Activated CD4-positive, alpha-beta T cell treated with anti-CD3 and anti-CD28 coated beads, Interleukin-2, amount 10 ng/mL, durations not matched to agents 24 days and 14 days (primary cell): ENCODE measurements around the gene PNPLA7. TPM values are rescaled to one million over a fixed set of nuclear protein-coding genes. Genes with fewer than 3 reads are reported as not detected.
A peak's percentile ranks its signal among the peaks of the same experiment; 100 is the strongest.

Experiments
- DNase-seq: peaks from one replicate; pipeline ENCODE4 v3.0.0; 2022
- H3K27ac Mint-ChIP-seq: one replicate; pipeline ENCODE4 v1.8.0; 2022; ENCODE audit warnings: mild to moderate bottlenecking, mixed read lengths
- H3K27me3 Mint-ChIP-seq: one replicate; pipeline ENCODE4 v1.8.0; 2022; ENCODE audit warnings: mixed read lengths
- H3K36me3 Mint-ChIP-seq: one replicate; pipeline ENCODE4 v1.8.0; 2022; ENCODE audit warnings: low read depth, mild to moderate bottlenecking, mixed read lengths
- H3K4me1 Mint-ChIP-seq: one replicate; pipeline ENCODE4 v1.8.0; 2021; ENCODE audit warnings: mixed read lengths
- H3K4me3 Mint-ChIP-seq: one replicate; pipeline ENCODE4 v1.8.0; 2022; ENCODE audit warnings: mild to moderate bottlenecking, moderate library complexity, mixed read lengths
- H3K9me3 Mint-ChIP-seq: one replicate; pipeline ENCODE4 v1.8.0; 2021; ENCODE audit warnings: mixed read lengths
- intact Hi-C: fragments of 100-400 bp; cut with micrococcal nuclease; formaldehyde crosslinking; loops from one replicate; pipeline ENCODE4 v1.15.1; 2023
- total RNA-seq: library from RNA; stranded (reverse); gene quantifications from 2 replicates; pipeline ENCODE4 v1.2.3, GENCODE V29; 2022

PNPLA7 gene
- total RNA-seq, 1 donor from 2014 or later, result 1.7 TPM

GRCh38 chr9:137427454-137428310 lies 122.5 kb downstream of the PNPLA7 start:
- Mint-ChIP-seq H3K4me3 (no peak overlapping the region), H3K27me3 (peaks cover 9% of the 10 kb centered on the region), H3K9me3 (no peaks in the 10 kb centered on the region), H3K36me3 (no peaks in the 10 kb centered on the region), H3K4me1 (no peaks in the 10 kb centered on the region), H3K27ac (no peak overlapping the region)
- no peak for DNase-seq
- intact Hi-C loops, result no loop called here

- DNase-seq, result no peak
- Mint-ChIP-seq H3K36me3 (no peaks in the 10 kb centered on the region), H3K4me1 (peaks cover 5% of the 10 kb centered on the region), H3K27ac (no peak overlapping the region), H3K4me3 (no peak overlapping the region), H3K27me3 (peaks cover 9% of the 10 kb centered on the region), H3K9me3 (no peaks in the 10 kb centered on the region)
- intact Hi-C loops, result no loop called here
These were observed 124.1 kb downstream of the PNPLA7 start for GRCh38 chr9:137426018-137426681.

GRCh38 chr9:137423514-137424291 lies 126.5 kb downstream of the PNPLA7 start:
- peaks cover 5% of the 10 kb centered on the region for H3K4me1 Mint-ChIP-seq
- H3K27ac Mint-ChIP-seq, result peak overlapping the region; percentile 25
- DNase-seq, result no peak
- H3K9me3 Mint-ChIP-seq, result no peaks in the 10 kb centered on the region
- no peaks in the 10 kb centered on the region for H3K36me3 Mint-ChIP-seq
- H3K27me3 Mint-ChIP-seq, result peaks cover 9% of the 10 kb centered on the region
- H3K4me3 Mint-ChIP-seq, result peak overlapping the region; percentile 59
- intact Hi-C loops, result loop anchor here (2.0 to 5.0 kb wide), 3 partner anchors 21 to 121 kb away; partner anchors contain the start of gene NRARP

- intact Hi-C loops, result loop anchor here (2.0 to 5.0 kb wide), 3 partner anchors 22 to 121 kb away; partner anchors contain the start of gene NRARP
- Mint-ChIP-seq H3K9me3 (no peaks in the 10 kb centered on the region), H3K4me3 (peak within 1 kb of the TSS; percentile 90), H3K27me3 (peaks cover 9% of the 10 kb centered on the region), H3K4me1 (peaks cover 5% of the 10 kb centered on the region), H3K36me3 (no peaks in the 10 kb centered on the region), H3K27ac (peak within 1 kb of the TSS; percentile 44)
- DNase-seq, result peak; percentile 98
These were observed 127.3 kb downstream of the PNPLA7 start, which contains the start of the genes EXD3 and NOXA1 for GRCh38 chr9:137422604-137423513. EXD3 (minus strand) TSS chr9:137423162; CDS start chr9:137395357, 27,805 bp downstream. NOXA1 (plus strand) TSS chr9:137423393; CDS start chr9:137423530, 137 bp downstream.

- intact Hi-C loops, result loop anchor here (2.0 to 5.0 kb wide), 3 partner anchors 23 to 120 kb away; partner anchors contain the start of gene NRARP
These were observed 128.2 kb downstream of the PNPLA7 start for GRCh38 chr9:137421838-137422603.

GRCh38 chr9:137417161-137418021 lies 132.8 kb downstream of the PNPLA7 start:
- DNase-seq, result no peak

More at GRCh38 chr9:137421838-137422603, 128.2 kb downstream of the PNPLA7 start:
- no peak for DNase-seq
- Mint-ChIP-seq H3K4me3 (peak overlapping the region; percentile 90), H3K36me3 (no peaks in the 10 kb centered on the region), H3K4me1 (peaks cover 5% of the 10 kb centered on the region), H3K27me3 (peaks cover 9% of the 10 kb centered on the region), H3K9me3 (no peaks in the 10 kb centered on the region), H3K27ac (peak overlapping the region; percentile 44)

GRCh38 chr9:137416563-137417151 lies 133.5 kb downstream of the PNPLA7 start:
- no peak for DNase-seq
- H3K4me3 Mint-ChIP-seq, result no peak overlapping the region
- no peaks in the 10 kb centered on the region for H3K36me3 Mint-ChIP-seq
- H3K9me3 Mint-ChIP-seq, result no peaks in the 10 kb centered on the region
- H3K4me1 Mint-ChIP-seq, result peaks cover 5% of the 10 kb centered on the region
- intact Hi-C loops, result no loop called here
- no peaks in the 10 kb centered on the region for H3K27me3 Mint-ChIP-seq
- H3K27ac Mint-ChIP-seq, result no peak overlapping the region

More at GRCh38 chr9:137417161-137418021, 132.8 kb downstream of the PNPLA7 start:
- no peak overlapping the region for H3K27ac Mint-ChIP-seq
- no peaks in the 10 kb centered on the region for H3K27me3 Mint-ChIP-seq
- H3K36me3 Mint-ChIP-seq, result no peaks in the 10 kb centered on the region
- peaks cover 9% of the 10 kb centered on the region for H3K4me1 Mint-ChIP-seq
- H3K9me3 Mint-ChIP-seq, result no peaks in the 10 kb centered on the region
- intact Hi-C loops, result no loop called here
- peak overlapping the region; percentile 26 for H3K4me3 Mint-ChIP-seq

GRCh38 chr9:137416006-137416562 lies 134.1 kb downstream of the PNPLA7 start:
- intact Hi-C loops, result no loop called here
- Mint-ChIP-seq H3K27me3 (no peaks in the 10 kb centered on the region), H3K4me1 (peaks cover 5% of the 10 kb centered on the region)

GRCh38 chr9:137415451-137415850 lies 134.8 kb downstream of the PNPLA7 start:
- no peak for DNase-seq
- no peaks in the 10 kb centered on the region for H3K27me3 Mint-ChIP-seq
- H3K4me1 Mint-ChIP-seq, result peaks cover 5% of the 10 kb centered on the region
- no peaks in the 10 kb centered on the region for H3K36me3 Mint-ChIP-seq
- H3K9me3 Mint-ChIP-seq, result no peaks in the 10 kb centered on the region
- no peak overlapping the region for H3K27ac Mint-ChIP-seq
- intact Hi-C loops, result no loop called here
- H3K4me3 Mint-ChIP-seq, result no peak overlapping the region

More at GRCh38 chr9:137416006-137416562, 134.1 kb downstream of the PNPLA7 start:
- Mint-ChIP-seq H3K4me3 (no peak overlapping the region), H3K36me3 (no peaks in the 10 kb centered on the region), H3K9me3 (no peaks in the 10 kb centered on the region), H3K27ac (no peak overlapping the region)
- DNase-seq, result no peak

GRCh38 chr9:137412431-137412830 lies 137.8 kb downstream of the PNPLA7 start:
- Mint-ChIP-seq H3K9me3 (no peaks in the 10 kb centered on the region), H3K4me3 (no peak overlapping the region), H3K36me3 (no peaks in the 10 kb centered on the region), H3K27ac (no peak overlapping the region), H3K4me1 (peaks cover 8% of the 10 kb centered on the region), H3K27me3 (no peaks in the 10 kb centered on the region)
- intact Hi-C loops, result no loop called here
- DNase-seq, result no peak
